Subcutaneous adipose tissue (tissue), 4 donors: ENCODE data around the gene PCBP3. TPM values are rescaled to one million over a fixed set of nuclear protein-coding genes. Genes with fewer than 3 reads are reported as not detected.

Experiments used
- CTCF ChIP-seq: fragments of 450-650 bp; IDR thresholded peaks from one replicate; pipeline ENCODE4 v1.5.1; 2016; ENCODE audit warnings: low read depth, mild to moderate bottlenecking, control low read depth, antibody characterized with exemption, moderate library complexity
- total RNA-seq, 4 donors: library from RNA; depleted of rRNA; stranded (reverse); fragments of >200 nt; gene quantifications; one replicate each; pipeline ENCODE4 v1.1.0, GENCODE V29; 2016

The PCBP3 gene
- total RNA-seq, 4 donors from 2014 or later: 3.4 to 11.0 (median 5.7) TPM

DNA sequence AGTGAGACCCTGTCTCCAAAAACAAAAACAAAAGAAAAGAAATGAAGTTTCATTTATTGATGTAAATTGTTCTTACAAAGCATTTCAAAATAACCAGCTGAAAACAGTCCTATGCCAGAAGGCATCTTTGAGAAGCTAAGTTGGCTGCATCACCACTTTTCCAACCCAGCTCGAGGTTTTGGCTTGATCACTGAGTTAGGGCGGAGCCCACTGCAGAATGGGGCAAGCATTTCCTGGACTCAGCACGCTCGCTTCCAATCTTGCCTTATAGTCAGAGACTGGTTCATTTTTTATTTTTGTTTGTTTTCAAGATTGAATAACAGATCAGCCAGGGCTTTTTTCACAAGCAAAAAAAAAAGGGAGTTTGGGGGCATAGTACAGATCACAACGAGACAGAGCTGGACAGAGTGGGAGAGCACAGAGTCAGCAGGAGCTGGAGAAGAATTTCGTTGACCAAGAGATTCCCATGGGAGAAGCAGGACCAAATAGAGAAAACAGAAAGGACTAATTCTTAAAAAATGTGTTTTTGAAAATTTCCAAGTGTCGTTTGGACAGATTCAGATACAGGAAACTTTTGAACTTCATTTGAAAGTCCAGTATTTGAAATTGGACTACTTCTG is 314.6 kb downstream of the PCBP3 start:
- no peak for TF ChIP-seq CTCF

GRCh38 chr21:45959182-45959581 is 315.7 kb downstream of the PCBP3 start:
- no peak for TF ChIP-seq CTCF

DNA sequence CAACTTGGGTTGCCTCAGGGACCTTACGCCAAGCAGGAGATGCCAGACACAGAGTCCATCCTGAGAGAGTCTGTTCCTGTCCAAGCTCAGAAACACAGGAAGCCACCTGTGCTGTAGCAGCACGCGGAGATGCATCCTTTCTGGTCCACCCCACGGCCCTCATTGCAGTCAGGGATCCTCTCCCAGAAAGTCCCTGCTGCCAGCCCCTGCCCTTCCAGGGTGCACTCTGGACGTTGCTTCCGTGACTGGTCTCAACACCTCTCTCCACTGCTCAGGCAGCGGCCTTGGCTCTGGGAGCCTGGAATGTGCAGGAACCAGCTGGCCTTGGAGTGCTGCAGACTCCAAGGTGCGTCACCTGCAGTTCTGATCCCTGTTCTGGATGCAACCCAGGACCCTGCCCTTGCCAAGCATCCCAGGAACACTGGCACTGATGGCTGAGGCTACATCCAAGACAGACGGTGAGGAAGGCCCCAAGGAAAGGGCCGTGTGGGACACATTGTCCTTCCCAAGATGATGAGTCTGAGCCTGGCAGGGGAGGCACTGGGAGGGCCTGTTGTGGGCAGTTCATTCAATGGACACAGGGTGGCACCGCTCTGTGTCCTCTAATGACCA is 316.4 kb downstream of the PCBP3 start:
- TF ChIP-seq CTCF: no peak

DNA sequence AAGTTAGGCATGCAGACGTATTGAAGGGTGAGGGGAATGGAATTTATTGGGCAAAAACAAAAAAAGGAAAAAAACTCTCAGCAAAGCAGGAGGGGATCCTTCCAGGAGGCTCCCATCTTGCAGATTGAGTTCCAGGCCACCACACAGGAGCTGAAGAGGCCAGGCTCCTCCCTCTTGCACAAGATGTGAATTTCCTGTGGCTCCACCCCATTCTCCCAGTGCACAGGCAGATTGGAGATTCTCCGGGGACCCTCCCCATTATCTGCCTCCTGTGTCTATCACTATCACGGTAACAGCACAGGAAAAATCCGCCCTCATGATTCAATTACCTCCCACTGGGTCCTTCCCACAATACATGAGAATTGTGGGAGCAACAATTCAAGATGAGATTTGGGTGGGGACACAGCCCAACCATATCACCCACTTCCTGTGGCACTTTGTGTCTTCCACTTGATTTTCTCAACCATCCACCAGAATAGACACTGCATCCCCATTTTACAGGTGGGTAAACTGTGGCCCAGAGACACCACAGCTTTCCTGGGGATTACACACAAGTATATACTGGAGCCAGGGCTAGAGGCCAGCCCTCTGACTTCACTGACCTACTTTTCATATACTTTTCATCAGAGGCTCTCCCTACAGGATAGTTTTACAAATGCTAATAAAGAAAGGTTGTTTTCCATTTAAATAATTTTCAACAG is 319.2 kb downstream of the PCBP3 start:
- TF ChIP-seq CTCF: no peak

DNA sequence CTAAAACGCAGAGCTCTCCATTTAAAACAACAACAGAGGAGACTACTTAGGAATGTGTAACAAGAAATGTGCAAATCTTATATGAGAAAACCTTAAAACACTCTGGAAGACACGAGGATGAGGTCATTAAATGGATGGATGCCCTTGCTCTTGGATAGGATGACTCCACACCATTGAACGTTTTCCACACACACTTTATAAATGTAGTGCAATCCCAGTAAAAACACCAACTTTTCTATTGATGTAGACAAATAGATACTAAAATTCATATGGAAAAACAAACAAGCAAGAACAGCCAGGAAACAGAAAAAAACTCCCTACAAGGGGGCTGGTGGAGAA is 319.7 kb downstream of the PCBP3 start:
- TF ChIP-seq CTCF: no peak

GRCh38 chr21:45964649-45965048 is 321.1 kb downstream of the PCBP3 start:
- no peak for TF ChIP-seq CTCF

- no peak for TF ChIP-seq CTCF
Measured at GRCh38 chr21:45965084-45965809, 321.7 kb downstream of the PCBP3 start.
